GM12874 (cell line): Measurements from ENCODE around the gene METRNL.

Experiments used
- CTCF ChIP-seq: IDR thresholded peaks from 2 replicates; pipeline ENCODE4 v1.5.1; 2011; ENCODE audit warnings: low read depth, mild to moderate bottlenecking, control low read depth, low read length, moderate library complexity; ENCODE audit not compliant: insufficient read depth

METRNL gene

DNA sequence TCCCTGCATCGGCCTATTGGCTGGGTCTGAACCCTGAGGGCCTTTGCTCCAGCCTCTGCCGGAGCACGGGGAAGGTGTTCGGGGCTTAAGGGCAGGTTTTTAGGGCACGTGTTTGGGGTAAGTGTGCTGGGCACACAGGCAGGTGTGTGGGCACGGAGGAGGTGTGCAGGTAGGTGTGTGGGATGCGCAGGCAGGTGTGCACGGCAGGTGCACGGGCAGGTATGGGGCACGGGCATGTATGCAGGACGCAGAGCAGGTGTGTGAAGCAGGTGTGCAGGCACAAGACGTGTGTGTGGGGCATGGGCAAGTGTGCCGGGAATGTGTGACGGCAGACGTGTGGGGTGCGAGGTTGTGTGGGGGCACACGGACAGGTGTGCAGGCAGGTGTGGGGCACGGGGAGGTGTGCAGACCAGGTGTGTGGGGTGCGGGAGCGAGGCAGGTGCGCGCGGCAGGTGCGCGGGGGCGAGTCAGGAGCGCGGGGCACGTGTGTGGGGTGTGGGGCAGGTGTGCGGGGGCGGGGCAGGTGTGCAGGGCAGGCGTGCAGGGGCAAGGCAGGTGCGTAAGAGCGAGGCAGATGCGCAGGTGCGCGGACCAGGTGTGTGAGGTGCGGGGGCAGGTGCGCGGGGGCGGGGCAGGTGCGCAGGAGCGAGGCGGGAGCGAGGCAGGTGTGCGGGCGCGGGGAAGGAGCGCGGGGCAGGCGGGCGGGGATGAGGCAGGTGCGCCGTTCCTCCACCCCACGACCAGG, 28.6 kb upstream of the METRNL start:
- TF ChIP-seq CTCF: no peak

- TF ChIP-seq CTCF: no peak
Measured at GRCh38 chr17:83051396-83052240, 27.8 kb upstream of the METRNL start.

GRCh38 chr17:83052241-83052564, 27.2 kb upstream of the METRNL start:
- no peak for TF ChIP-seq CTCF

DNA sequence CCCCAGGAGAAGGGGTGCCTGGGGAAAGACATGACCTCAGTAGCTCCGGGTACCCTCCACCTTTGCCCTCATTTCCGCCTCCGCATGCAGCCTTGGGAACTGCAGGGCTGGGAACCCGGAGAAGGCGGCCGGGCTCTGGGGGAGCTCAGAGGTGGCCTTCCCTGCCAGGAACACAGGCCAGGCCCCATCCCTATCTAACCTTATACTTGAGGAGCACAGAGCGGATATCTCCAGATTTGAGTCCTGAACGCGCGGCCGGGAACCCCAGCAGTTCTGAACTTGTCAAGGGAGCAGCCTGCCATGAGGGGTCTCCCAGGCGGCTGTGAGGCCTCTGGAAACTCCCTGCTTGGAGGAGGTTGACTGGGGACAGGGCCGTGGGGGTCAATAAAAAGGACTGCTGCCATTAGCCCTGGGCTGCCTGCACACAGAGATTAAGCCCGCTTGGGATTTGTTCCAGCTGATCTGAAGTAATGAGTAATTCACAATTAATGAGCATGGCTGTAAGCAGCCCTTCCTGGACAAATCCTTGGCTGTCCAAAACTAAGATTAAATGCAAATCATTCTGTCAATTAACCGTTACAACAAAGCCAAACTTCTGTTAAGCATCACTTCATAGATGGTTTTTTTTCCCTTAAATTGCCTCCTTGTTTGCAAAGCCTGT, 26.3 kb upstream of the METRNL start:
- TF ChIP-seq CTCF: no peak

- no peak for TF ChIP-seq CTCF
Measured at GRCh38 chr17:83053739-83054451, 25.5 kb upstream of the METRNL start.

GRCh38 chr17:83054518-83055125, 24.8 kb upstream of the METRNL start:
- no peak for TF ChIP-seq CTCF
